ENCODE measurements around the gene VTN.

VTN gene

DNA sequence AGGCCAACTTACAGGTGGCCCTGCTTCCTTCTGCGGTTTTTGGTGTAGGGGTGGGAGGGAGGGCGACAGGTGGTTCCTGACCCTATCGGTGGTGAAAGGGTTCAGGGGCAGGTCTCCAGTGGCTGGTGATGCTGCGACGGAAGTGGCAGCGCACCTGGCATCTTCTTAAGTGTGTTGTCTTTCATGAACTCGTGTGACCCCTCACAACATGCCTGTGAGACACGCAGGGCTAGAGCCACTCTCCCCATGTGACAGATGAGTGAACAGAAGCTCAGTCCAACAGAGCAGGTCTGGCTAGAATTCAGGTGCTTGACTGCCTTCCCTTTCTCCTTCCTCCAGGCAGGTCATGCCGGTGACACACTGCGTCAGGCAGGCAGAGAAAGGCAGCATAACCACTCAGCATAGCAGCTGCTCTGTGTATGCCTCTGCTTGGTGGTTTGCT, 26.6 kb downstream of the VTN start:
- TF ChIP-seq, protein P1, sequence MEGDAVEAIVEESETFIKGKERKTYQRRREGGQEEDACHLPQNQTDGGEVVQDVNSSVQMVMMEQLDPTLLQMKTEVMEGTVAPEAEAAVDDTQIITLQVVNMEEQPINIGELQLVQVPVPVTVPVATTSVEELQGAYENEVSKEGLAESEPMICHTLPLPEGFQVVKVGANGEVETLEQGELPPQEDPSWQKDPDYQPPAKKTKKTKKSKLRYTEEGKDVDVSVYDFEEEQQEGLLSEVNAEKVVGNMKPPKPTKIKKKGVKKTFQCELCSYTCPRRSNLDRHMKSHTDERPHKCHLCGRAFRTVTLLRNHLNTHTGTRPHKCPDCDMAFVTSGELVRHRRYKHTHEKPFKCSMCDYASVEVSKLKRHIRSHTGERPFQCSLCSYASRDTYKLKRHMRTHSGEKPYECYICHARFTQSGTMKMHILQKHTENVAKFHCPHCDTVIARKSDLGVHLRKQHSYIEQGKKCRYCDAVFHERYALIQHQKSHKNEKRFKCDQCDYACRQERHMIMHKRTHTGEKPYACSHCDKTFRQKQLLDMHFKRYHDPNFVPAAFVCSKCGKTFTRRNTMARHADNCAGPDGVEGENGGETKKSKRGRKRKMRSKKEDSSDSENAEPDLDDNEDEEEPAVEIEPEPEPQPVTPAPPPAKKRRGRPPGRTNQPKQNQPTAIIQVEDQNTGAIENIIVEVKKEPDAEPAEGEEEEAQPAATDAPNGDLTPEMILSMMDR (IDR thresholded peaks at IDR 0.05), result no peak

DNA sequence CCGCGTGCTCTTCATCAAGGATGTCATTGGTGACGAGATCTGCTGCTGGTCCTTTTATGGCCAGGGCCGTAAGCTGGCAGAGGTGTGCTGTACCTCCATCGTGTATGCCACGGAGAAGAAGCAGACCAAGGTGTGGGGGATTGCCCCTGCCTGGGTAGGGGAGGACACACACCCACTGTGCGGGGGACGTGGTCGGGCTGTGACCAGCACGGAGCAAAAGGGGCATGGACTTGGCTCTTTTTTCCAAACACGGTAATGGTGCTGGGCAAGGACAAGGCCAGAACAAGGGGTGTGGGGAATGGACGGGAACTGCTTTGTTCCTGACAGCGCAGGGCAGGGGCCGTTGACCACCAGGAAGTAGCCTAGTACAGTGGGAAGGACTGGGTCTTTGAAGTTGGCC, 27.8 kb downstream of the VTN start:
- TF ChIP-seq, protein P1 (IDR thresholded peaks at IDR 0.05), result no peak

GRCh38 chr17:28341516-28341915, 28.6 kb downstream of the VTN start:
- TF ChIP-seq, protein P1 (IDR thresholded peaks at IDR 0.05), result no peak

- TF ChIP-seq, protein P1 (IDR thresholded peaks at IDR 0.05), result no peak
Measured at GRCh38 chr17:28340374-28340773, 29.7 kb downstream of the VTN start.

DNA sequence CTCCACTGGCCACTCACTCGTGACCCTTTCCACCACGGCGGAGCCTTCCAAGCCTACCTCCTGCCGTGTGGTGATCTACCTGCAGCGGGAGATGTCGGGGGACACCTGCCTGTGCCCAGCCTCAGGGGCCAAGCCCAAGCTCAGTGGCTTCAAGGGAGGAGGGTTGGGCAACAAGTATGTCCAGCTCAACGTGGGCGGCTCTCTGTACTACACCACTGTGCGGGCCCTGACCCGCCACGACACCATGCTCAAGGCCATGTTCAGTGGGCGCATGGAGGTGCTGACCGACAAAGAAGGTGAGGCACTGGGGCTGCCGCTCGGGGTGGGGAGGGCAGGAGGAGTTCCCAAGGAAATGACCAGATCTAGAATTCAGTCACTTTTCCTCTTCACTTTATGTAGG, 30.7 kb downstream of the VTN start:
- TF ChIP-seq, protein P1 (IDR thresholded peaks at IDR 0.05), result no peak

- TF ChIP-seq, protein P1 (IDR thresholded peaks at IDR 0.05), result no peak
Measured at GRCh38 chr17:28338056-28338768, 31.9 kb downstream of the VTN start.

- TF ChIP-seq, protein P1 (IDR thresholded peaks at IDR 0.05), result no peak
Measured at GRCh38 chr17:28335959-28336871, 33.9 kb downstream of the VTN start.
